MV-4-11 (cell line): ENCODE results near the gene CR1L.
A peak's percentile ranks its signal among the peaks of the same experiment; 100 is the strongest.
"Not testable (repeated sequence)": the region's sequence is repeated elsewhere in the genome, so short reads cannot be mapped to it uniquely, and the experiment has no call there.

Source experiments
- DNase-seq: peaks from one replicate; lab custom pipeline; 2025; lab: John Stamatoyannopoulos, UW

CR1L gene

DNA sequence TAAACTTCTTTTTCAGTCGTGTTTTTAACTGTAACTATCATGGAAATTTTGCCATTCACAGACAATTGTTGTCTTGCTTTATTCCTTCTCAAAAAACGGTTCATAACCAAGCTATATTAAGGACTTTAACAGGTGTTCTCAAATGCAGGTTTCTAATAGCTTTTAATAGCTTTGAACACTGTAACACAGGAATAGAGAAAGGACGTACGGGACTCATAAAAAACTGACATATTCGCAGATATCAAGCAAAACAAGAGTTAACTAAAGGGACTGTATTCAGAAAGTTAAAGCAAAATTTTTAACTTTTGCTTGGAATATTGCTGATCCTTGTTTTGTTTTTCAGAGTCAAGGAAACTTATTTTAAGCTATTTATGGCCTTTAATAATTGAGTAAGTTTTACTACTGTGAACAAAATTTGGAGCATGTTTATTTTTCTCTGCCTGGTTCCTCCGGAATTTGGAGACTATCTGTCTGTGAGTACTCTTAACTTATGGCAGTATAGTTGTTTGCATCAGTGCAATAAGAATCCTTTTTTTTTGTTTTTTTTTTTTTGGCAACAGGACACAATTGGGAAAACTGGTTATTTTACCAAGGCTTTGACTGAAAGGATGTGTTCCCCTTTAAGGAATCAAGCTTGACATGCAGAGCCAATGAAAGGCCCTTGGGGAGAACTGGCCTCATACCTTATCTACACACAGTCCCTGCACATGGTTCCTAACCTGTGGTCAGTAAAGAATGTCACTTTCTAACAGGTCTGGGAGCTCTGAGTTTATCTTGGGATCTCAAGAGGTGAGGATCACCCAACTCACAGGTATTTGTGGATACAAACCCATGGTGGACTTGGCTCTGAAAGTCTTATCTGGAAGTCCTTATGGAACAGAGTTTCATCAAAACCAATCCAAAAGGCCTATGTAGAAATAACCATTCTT lies 101.2 kb downstream of the CR1L start:
- no peak for DNase-seq

DNA sequence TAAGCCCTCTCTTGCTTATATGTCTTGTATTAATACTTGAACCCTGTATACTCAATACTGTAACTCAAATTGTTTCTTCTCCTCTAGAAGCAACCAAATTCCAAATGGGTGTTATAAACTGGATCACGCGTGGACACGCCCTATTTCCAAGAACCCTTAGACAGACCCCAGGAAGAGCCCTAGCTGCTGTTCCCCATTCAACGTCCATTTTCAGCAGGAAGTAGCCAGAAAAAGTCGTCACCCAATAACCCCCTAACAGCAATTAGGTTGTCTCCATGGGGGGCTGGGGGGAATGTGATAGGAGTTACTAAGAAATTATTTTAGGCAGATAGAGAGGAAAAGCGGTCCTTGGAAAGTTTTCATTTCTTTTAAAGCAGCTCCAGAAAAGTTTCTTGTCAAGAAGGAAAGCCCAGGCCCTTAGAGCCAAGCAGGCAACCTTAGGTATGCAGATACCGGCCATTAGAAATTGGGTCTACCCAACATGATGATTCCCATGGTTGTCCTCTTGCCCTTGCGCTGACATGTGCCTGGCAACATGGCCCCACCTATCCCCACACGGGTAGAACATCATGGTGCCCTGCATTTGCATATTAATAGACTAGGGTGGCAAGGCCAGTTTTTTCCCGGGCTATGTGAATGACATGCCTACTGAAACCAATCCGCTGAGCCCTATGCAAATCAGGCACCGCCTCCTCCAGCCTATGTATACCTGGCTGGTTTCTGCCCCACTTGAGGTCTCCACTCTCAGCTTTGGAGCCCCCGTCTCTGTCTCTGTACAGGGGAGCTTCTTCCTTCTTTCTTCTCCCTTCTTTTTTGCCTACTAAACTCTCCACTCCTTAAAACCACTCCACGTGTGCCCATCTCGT lies 102.9 kb downstream of the CR1L start:
- DNase-seq = no peak

DNA sequence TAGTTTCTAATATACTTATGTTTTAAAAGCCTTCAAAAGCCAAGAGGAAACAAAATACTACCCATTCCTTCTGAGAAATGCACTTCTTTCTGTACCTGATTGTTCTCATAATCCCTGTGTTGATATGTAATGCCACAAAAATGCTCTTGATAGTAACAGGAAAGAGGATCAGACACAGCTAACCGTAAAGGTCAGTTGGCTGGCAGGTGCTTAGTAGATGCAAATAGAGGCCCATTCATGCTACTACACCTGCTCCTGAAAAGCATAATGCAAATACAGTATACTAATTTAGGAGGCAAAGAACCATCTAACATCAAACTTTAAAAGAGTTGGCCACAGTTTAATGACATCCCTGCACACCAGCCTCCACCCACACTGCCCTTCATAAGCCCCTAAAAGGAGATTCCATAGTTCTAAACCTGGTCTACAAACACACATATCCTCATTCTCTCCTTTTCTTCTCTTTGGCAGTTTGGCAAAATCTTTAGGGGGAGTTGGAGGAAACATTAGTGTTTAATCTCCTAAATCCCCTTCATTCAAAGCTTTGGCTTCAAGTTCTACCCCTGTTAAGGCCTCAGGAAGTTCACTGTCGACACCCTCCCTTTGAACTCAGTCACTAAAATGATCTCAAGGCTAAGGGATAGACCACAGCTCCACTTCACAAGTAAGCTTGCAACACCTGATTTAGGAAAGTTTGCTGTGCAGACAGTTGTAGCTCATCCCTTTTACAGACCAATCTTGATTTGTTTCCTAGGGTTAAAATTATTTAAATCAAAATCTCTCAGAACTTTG lies 104.0 kb downstream of the CR1L start:
- DNase-seq = peak; percentile 1

DNA sequence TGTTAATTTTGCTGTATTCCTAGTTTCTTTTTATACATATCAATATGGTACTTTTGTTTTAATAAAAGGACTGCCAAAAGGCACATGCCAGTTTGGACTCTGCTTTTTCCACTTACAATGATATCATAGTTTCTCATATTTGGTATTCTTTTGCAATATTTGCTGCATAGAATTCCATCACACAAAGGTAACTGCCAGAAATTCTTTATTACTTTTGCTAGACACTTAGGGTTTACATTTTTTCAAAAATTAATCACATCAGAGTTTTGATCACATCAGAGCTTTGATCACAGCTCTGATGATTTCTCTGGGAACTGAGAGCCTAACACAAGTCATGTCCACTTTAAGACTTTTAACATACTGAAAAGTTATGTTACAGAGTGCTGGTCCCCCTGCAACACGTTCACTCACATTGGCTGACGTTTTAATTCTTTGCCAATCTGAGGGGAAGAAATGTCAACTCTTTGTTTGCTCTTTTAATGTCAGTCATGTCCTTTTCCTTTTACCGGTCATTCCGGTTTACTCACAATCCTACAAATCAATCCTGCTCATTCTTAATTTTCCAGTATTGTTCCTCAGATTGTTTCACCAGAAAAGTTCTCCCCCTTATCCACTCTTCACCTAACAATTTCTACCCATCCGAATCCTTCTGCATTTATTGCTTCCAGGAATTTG lies 105.8 kb downstream of the CR1L start:
- DNase-seq = no peak

DNA sequence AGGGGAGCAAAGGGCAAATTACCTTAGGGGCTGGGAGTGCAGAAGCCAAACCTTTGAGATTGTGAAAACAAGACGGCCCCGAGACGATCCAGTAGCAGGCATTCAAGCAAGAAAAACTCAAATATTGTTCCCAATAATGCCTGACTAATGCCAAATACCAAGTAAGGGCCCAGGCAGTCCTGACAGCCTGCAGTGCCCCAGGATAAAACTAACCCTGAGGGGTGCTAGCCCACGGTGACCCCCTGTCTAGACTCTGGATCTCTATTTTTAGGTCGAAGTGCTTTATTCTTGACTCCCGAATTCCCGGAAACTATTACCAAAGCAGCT lies 106.5 kb downstream of the CR1L start:
- DNase-seq = not testable (repeated sequence)

DNA sequence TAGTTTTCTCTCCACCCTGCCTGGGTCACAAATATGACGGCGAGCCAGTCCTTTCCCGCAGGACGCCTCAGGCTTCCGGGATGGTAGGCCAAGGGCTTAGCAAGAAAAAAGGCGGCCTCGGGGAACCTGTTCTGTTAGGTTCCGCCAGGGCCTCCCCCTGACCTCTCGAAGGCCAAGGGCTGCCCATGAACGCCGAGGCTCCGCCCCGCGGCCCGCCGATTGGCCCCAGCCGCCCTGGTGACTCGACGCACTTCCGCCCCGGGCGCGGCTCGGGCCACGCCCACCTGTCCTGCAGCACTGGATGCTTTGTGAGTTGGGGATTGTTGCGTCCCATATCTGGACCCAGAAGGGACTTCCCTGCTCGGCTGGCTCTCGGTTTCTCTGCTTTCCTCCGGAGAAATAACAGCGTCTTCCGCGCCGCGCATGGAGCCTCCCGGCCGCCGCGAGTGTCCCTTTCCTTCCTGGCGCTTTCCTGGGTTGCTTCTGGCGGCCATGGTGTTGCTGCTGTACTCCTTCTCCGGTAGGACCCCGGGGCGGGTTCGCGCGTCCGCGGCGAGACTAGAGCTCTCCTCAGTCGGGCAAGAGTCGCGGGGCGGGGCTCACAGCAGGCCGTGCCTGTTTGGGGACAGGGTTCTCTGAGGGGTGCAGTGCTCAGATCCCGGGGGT lies 107.0 kb downstream of the CR1L start, which contains the start of gene CD46:
CD46 (plus strand) TSS at position 265 of the 666 bp plus-strand sequence; CDS start at position 424, 159 bp downstream.
- peak; percentile 96 for DNase-seq

DNA sequence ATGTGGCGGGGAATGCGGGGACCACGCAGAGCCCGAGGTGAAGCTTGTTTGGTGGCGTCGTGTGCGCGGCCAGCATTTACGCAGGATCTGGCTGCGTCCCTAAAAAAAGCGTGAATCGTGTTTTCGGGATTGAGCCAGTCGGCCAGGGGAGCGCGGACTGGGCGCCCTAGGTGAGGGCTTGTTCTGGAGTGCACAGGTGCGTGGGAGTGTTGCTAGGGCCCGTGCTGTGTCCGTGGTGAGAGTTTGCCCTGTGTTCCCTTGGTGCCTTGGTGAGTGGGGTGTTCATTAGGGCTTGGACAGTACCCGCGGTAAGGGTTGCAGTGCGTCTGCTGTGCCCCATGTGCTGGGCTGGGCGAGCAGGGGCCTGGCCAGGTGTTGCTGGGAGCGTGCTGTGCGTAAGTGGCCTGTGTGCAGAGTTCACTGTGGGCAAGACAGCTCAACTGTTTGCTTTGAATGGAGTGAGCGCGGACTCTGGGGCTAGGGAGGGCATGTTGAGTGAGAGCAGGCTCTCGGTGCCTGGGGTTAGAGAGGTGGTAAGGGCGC lies 107.6 kb downstream of the CR1L start:
- no peak for DNase-seq

DNA sequence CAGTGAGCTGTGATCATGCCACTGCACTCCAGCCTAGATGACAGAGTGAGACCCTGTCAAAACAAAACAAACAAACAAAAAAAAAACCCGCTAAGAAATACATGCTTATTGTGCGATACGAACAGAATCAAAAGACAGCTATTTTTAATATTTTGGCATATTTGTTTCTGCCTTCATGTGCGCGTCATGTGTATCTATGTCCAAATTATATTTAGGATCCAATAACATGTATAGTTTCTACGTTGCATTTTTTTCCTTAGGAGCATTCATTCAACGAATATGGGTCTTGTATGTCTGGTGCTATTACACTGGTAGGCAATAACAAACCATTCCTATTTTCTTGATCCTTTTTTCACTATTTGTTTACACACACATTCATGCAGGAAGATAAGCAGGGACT lies 108.7 kb downstream of the CR1L start:
- DNase-seq = no peak

DNA sequence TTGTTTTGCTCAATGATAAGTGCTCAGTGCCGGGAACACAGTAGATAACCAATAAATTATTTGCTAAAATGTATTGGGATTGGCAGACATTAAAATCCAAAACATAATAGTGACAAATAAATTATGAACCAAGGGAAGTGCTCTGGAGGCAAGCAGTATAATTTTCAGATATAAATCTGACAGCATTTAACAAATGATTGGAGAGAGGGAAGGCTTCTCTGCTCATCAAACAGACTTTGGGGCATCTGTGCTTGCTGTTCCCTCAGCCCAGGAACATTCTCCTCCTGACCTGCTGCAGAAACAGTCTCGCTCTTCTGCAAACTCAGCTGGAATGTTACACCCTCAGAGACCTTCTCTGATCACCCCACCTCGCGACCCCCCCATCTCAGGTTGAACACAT lies 109.1 kb downstream of the CR1L start:
- no peak for DNase-seq

DNA sequence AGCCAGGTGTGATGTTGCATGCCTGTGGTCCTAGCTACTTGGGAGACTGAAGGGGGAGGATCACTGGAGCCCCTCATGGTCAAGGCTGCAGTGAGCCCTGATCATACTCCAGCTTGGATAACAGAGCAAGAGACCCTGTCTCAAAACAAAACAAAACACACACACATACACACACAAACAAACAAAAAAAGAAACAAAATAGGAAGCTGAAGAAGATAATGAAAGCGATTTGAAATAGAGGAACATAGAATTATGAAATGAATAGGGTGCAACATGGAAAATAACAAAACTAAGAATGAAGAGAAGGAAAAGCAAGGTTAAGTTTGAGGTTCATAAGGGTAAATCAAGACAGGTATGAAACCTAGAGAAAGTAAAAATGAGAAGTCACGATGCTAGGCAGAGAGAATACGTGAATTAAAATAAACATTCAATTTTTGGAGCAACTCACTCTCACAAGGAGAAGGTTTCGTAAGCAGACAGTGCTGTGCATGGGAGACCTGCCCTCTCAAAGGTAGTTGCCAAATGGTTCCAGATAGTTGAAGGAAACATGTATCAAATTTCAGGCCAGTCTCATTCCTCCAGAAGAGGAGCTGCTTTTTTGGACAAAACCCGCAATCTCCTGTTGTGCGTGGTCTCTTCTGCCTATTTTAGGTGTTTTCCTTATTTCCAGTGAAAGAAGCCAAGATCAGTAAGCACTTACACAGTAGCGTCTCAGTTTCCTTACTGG lies 110.2 kb downstream of the CR1L start:
- DNase-seq = peak; percentile 33

DNA sequence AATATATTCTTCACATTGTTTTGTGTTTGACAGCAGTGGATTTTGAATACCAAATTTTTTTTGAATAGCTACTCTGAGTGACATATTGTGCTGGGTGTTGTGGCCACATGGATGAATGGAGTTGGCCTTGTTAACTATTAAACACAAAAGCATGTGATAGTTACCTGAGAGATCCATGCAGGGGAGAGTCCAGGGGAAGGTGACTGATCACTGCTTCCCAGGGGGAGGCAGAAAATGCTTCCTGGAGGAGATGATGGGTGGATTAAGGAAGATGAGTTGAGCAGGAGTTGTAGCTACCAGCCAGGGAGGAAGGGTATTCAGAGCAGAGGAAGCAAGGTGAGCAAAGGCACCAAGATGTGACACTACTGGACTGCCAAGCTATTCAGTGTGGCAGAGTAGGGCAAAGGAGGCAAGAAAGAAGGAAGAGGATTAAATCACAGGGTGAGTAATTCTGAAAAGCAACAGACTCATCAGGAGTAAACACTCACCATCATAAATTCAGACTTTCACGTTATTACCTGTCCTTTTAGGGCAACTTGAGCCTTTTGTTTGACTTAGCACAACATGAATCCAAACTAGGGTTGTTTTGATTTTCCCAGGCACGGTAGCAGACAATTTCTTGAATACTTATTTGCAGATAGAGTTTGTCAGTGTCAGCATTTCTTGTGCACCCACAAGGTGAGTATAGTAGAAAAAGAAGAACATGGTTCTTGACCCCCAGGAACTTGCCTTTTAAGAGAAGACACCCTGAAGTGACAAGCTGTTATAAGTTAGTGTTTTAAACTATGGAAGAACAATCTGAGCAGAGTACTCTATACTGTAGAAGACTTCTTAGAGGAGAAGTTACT lies 111.1 kb downstream of the CR1L start:
- DNase-seq = no peak

DNA sequence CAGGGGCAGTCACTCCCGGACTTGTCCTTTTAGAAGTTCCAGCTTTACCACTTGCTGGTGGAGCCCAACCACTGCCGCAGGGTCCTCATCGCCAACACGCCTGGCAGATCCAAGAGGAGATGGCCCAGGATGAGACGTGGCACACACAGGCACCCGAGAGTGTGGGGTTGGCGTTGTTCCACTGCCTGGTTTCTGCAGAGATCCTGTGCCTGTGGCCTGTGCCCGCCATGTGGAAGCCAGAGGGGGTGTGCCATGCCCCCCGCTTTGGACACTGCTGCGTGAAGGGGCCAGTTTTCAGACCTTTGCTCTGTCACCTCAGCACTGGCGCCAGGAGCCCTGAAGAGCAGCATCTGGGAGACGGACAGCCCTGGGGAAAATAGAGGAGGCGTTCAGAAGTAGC lies 117.7 kb downstream of the CR1L start:
- DNase-seq = no peak

DNA sequence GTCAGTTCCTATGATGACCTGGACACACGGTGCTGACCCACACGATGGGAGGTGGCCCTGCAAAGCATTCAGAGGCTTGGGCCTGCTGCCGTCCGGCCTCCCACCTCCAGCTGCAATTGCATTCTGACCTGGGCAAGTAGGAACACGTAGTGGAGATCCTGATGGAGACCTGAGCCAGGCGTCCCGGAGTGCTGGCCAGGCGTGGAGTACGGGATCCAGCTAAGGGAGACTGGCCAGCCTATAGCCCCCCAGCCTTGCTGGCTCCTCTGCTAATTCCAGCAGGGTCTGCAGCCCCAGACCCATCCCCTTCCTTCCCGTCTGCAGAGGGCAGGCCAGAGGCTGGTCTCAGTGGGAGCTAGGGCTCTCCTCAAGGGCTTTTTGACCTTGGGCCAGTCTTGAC lies 118.2 kb downstream of the CR1L start:
- DNase-seq = no peak

DNA sequence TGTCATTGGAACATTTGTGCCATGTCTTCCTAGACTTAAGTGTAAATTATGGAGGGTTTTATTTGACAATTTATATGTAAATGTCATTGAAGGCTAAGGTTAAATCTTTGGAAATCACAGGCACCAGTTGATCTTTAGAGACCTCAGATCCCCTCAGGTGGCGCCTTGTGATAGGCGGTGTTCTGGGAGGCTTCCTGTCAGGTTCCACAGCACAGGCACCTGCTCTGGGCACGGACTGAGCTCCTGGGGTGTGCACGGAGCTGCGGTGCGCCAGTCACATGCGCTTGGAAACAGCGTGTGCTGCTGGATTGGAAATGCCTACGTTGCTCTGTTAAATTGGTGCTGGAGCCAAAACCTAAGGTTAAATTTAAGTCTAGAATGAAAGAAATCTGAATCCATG lies 119.0 kb downstream of the CR1L start:
- DNase-seq = no peak

DNA sequence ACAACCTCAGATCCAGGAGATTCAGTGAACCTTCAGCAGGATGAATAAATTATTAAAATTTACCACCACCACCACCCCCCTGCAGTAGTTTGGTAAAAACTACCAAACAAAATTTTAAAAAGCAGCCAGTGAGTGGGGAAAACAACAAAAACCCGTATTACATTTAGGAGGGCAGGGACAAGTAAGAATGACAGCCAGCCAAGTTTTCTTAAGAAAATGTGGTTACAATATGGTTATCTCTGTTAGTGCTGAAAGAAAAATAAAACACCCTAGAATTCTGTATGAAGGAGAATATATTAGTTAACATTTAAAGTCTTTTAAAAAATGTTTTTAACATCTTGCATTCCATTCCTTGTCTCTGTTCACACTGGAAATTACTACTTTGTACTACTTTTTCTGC lies 121.6 kb downstream of the CR1L start:
- no peak for DNase-seq

DNA sequence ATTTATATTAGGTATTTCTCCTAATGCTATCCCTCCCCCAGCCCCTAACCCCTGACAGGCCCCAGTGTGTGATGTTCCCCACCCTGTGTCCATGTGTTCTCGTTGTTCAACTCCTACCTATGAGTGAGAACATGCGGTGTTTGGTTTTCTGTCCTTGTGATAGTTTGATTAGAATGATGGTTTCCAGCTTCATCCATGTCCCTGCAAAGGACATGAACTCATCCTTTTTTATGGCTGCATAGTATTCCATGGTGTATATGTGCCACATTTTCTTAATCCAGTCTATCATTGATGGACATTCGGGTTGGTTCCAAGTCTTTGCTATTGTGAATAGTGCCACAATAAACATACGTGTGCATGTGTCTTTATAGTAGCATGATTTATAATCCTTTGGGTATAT lies 125.6 kb downstream of the CR1L start:
- DNase-seq = not testable (repeated sequence)
